IPS-15b (cell line): ENCODE results near the gene ZNF276.
A peak's percentile ranks its signal among the peaks of the same experiment; 100 is the strongest.

Experiments
- H3K27me3 ChIP-seq: one replicate; pipeline ENCODE4 v1.6.1; 2013; ENCODE audit warnings: low read length; ENCODE audit not compliant: control insufficient read depth, insufficient read depth
- H3K36me3 ChIP-seq: one replicate; pipeline ENCODE4 v1.6.1; 2013; ENCODE audit warnings: low read length; ENCODE audit not compliant: control insufficient read depth, insufficient read depth
- H3K4me1 ChIP-seq: one replicate; pipeline ENCODE4 v1.6.1; 2013; ENCODE audit warnings: mild to moderate bottlenecking, low read length; ENCODE audit not compliant: control insufficient read depth, insufficient read depth
- H3K4me3 ChIP-seq: one replicate; pipeline ENCODE4 v1.5.1; 2013; ENCODE audit warnings: low read depth, low read length
- H3K9ac ChIP-seq: one replicate; pipeline ENCODE4 v1.6.1; 2013; ENCODE audit warnings: low read depth, mild to moderate bottlenecking, low read length
- H3K9me3 ChIP-seq: one replicate; pipeline ENCODE4 v1.6.1; 2013; ENCODE audit warnings: mild to moderate bottlenecking, low read length; ENCODE audit not compliant: control insufficient read depth, insufficient read depth

The ZNF276 gene

GRCh38 chr16:89721546-89722391 lies 432 bp downstream of the ZNF276 start:
- peaks cover 2% of the 10 kb centered on the region for H3K4me1 ChIP-seq
- no peaks in the 10 kb centered on the region for H3K9me3 ChIP-seq
- H3K27me3 ChIP-seq: peaks cover 20% of the 10 kb centered on the region
- peaks cover 17% of the 10 kb centered on the region for H3K36me3 ChIP-seq
- peak overlapping the region; percentile 60 for H3K9ac ChIP-seq
- peak overlapping the region; percentile 81 for H3K4me3 ChIP-seq

- Histone ChIP-seq H3K9ac (peak overlapping the region; percentile 60), H3K27me3 (peaks cover 20% of the 10 kb centered on the region), H3K4me3 (peak overlapping the region; percentile 81), H3K9me3 (no peaks in the 10 kb centered on the region), H3K4me1 (peaks cover 2% of the 10 kb centered on the region), H3K36me3 (peaks cover 17% of the 10 kb centered on the region)
Observed at GRCh38 chr16:89722392-89723278, 1.3 kb downstream of the ZNF276 start.

- H3K27me3 ChIP-seq: peaks cover 18% of the 10 kb centered on the region
- peaks cover 2% of the 10 kb centered on the region for H3K4me1 ChIP-seq
- H3K9ac ChIP-seq: no peak overlapping the region
- H3K4me3 ChIP-seq: peak overlapping the region; percentile 81
- peaks cover 16% of the 10 kb centered on the region for H3K36me3 ChIP-seq
- no peaks in the 10 kb centered on the region for H3K9me3 ChIP-seq
Observed at GRCh38 chr16:89723279-89724250, 2.2 kb downstream of the ZNF276 start.

- H3K36me3 ChIP-seq: peaks cover 28% of the 10 kb centered on the region
- peaks cover 4% of the 10 kb centered on the region for H3K4me1 ChIP-seq
- no peaks in the 10 kb centered on the region for H3K9me3 ChIP-seq
- H3K9ac ChIP-seq: no peak overlapping the region
- peaks cover 5% of the 10 kb centered on the region for H3K27me3 ChIP-seq
- H3K4me3 ChIP-seq: no peak overlapping the region
Observed at GRCh38 chr16:89727406-89728120, 6.2 kb downstream of the ZNF276 start.

DNA sequence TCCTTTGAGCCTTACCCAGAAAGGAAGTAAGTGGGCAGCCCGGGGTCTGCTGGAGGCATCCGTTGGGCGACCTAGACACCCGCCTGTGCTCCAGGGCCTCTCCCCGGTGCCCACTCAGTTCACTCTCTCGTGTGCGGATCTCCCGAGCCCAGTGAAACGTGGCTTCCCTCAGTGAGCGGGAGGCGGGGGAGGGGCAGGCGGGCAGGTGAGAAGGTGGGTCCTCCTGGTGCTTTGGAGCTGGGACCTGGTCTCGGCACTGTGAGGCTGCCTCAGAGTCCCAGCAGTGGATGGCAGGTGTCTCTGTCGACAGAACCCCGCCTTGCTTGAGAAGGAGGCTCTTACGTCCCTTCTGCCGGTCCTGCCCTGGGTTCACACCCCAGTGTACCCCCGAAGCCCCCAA lies 8.0 kb downstream of the ZNF276 start:
- Histone ChIP-seq H3K9me3 (no peaks in the 10 kb centered on the region), H3K4me3 (no peak overlapping the region), H3K9ac (no peak overlapping the region), H3K27me3 (no peaks in the 10 kb centered on the region), H3K4me1 (peaks cover 2% of the 10 kb centered on the region), H3K36me3 (peaks cover 27% of the 10 kb centered on the region)

GRCh38 chr16:89729863-89730593 lies 8.7 kb downstream of the ZNF276 start:
- peaks cover 31% of the 10 kb centered on the region for H3K36me3 ChIP-seq
- H3K9ac ChIP-seq: no peak overlapping the region
- H3K4me1 ChIP-seq: peaks cover 2% of the 10 kb centered on the region

DNA sequence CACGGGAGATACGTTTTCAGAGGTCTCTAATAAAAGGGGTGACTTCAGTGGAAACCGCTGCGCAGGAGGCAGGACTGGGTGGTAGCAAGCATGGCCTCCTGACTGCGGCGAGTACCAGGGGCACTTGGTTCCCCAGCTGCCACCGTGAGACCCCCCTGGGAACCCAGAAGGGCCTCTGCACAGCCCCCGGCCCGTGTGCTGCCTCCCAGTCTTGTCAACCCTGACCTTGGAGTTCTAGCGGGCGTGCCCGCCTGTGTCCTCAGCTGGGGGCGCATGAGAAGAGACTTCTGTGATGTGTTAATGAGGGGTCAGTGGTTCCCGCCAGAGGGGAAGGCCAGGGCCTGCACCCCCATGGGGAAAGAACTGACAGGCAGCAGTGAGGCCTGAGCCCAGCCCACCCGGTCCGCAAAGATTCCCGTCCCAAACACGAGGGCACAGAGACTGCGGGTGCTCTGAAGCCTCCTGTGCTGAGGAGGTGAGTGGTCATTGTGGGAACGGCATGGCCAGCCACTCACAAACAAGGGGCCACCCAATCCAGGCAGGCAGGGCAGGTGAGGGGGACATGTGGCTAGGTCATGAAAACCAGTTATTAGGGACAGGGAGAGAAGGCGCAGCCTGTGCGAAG lies 9.4 kb downstream of the ZNF276 start:
- no peak overlapping the region for H3K4me3 ChIP-seq
- no peak overlapping the region for H3K9ac ChIP-seq
- no peaks in the 10 kb centered on the region for H3K9me3 ChIP-seq
- no peaks in the 10 kb centered on the region for H3K27me3 ChIP-seq
- H3K4me1 ChIP-seq: peaks cover 2% of the 10 kb centered on the region
- peaks cover 34% of the 10 kb centered on the region for H3K36me3 ChIP-seq

More at GRCh38 chr16:89729863-89730593, 8.7 kb downstream of the ZNF276 start:
- no peaks in the 10 kb centered on the region for H3K27me3 ChIP-seq
- H3K4me3 ChIP-seq: no peak overlapping the region
- no peaks in the 10 kb centered on the region for H3K9me3 ChIP-seq

DNA sequence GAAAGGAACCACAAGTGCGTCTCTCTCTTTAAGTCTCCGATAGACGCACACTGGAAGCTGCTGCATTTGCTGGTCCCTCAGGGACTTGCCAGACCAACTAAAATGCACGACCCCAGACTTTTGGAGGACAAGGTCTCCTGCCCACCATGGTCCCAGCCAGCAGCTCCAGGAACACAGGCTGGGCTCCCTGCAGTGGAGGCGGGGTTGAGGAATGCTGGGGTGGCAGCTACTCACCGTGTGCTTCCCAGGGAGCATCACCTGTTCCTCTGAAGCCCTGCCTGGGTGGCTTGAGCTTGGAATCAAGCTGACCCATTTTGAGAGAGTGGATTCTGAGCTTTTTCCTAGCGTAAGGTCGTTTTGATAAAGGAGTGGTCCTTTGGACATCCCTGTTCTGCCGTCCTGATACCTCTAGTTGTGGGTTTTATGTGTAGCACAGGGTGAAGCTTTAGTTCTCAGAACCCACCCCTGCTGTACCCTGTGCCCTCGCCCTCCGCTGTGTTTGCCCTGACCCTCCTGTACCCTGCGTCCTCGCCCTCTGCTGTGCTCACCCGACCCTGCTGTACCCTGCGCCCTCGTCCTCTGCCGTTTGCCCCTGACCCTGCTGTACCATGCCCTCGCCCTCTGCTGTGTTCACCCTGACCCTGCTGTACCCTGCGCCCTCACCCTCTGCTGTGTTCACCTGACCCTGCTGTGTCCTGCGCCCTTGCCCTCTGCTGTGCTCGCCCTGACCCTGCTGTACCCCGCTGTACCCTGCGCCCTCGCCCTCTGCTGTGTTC lies 11.0 kb downstream of the ZNF276 start:
- no peak overlapping the region for H3K9ac ChIP-seq
- peaks cover 40% of the 10 kb centered on the region for H3K36me3 ChIP-seq
- H3K27me3 ChIP-seq: no peaks in the 10 kb centered on the region
- no peaks in the 10 kb centered on the region for H3K9me3 ChIP-seq
- H3K4me3 ChIP-seq: no peak overlapping the region
- H3K4me1 ChIP-seq: peaks cover 2% of the 10 kb centered on the region

GRCh38 chr16:89732918-89733242 lies 11.5 kb downstream of the ZNF276 start:
- H3K4me1 ChIP-seq: peaks cover 2% of the 10 kb centered on the region
- H3K27me3 ChIP-seq: no peaks in the 10 kb centered on the region
- H3K9ac ChIP-seq: no peak overlapping the region
- H3K36me3 ChIP-seq: peaks cover 38% of the 10 kb centered on the region
- no peak overlapping the region for H3K4me3 ChIP-seq
- no peaks in the 10 kb centered on the region for H3K9me3 ChIP-seq
